Activated T-helper 1 cell treated with anti-CD3 and anti-CD28 coated beads, Interleukin-12 subunit alpha, Interleukin-12 subunit beta, Interleukin-2, Interleukin-4 antibody, amounts not matched to agents 30 ng/mL and 10 ng/mL and 1 ng/mL, durations not matched to agents 14 hours and 24 hours and 36 hours (primary cell): ENCODE results near the gene SLC22A13. TPM values are rescaled to one million over a fixed set of nuclear protein-coding genes. Genes with fewer than 3 reads are reported as not detected.
"Not testable (repeated sequence)": the region's sequence is repeated elsewhere in the genome, so short reads cannot be mapped to it uniquely, and the experiment has no call there.

Source experiments
- DNase-seq: peaks from one replicate; pipeline ENCODE4 v3.0.0; 2021; ENCODE audit warnings: low spot score
- H3K27ac Mint-ChIP-seq: one replicate; pipeline ENCODE4 v1.8.0; 2021; ENCODE audit warnings: mild to moderate bottlenecking, mixed read lengths
- H3K27me3 Mint-ChIP-seq: one replicate; pipeline ENCODE4 v1.8.0; 2022; ENCODE audit warnings: mild to moderate bottlenecking, moderate library complexity, mixed read lengths; ENCODE audit not compliant: insufficient read depth
- H3K36me3 Mint-ChIP-seq: one replicate; pipeline ENCODE4 v1.8.0; 2021; ENCODE audit warnings: low read depth, mixed read lengths
- H3K4me1 Mint-ChIP-seq: one replicate; pipeline ENCODE4 v1.8.0; 2021; ENCODE audit warnings: low read depth, mixed read lengths
- H3K4me3 Mint-ChIP-seq: one replicate; pipeline ENCODE4 v1.8.0; 2021; ENCODE audit warnings: mild to moderate bottlenecking, moderate library complexity, mixed read lengths
- H3K9me3 Mint-ChIP-seq: one replicate; pipeline ENCODE4 v1.8.0; 2021; ENCODE audit warnings: mixed read lengths
- intact Hi-C: fragments of 100-400 bp; cut with micrococcal nuclease; formaldehyde crosslinking; loops from one replicate; pipeline ENCODE4 v1.15.1; 2024
- total RNA-seq: library from RNA; stranded (reverse); gene quantifications from 2 replicates; pipeline ENCODE4 v1.2.3, GENCODE V29; 2022

SLC22A13 gene
- total RNA-seq, 1 donor from 2014 or later, result 0.65 TPM

DNA sequence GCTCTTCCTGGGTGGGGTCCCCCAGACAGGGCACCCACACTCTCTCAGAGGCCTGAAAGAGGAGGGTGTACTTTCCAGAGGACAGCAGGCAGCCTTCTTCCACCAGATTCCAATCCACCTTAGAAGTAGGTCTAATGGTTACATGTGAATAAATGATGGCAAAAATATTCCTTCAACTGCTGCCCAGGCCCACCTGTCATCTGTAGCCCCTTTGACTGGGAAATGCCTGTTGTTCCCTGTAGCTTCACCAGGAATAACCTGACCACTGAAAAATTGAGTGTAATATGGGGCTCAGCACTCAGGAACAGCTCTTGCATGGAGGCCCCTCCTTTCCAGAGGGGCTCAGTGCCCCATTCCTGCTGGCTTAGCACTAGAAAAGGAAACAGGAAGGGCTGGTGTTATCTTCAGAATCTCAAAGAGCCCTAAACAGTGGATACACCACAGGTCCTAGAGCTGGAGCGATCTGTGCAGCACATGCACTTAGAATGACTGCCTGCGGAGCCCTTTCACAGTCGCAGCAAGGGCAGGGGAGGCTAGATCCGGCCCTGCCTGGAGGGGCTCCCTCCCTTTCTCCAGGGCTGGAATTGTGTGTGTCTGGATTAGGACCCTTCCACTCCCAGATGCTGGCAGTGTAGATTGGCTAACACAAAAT is 48.6 kb downstream of the SLC22A13 start:
- Mint-ChIP-seq H3K4me1 (no peaks in the 10 kb centered on the region), H3K27me3 (peaks cover 12% of the 10 kb centered on the region), H3K36me3 (no peaks in the 10 kb centered on the region), H3K9me3 (no peaks in the 10 kb centered on the region), H3K27ac (no peak overlapping the region), H3K4me3 (no peak overlapping the region)
- intact Hi-C loops, result no loop called here
- DNase-seq, result no peak

DNA sequence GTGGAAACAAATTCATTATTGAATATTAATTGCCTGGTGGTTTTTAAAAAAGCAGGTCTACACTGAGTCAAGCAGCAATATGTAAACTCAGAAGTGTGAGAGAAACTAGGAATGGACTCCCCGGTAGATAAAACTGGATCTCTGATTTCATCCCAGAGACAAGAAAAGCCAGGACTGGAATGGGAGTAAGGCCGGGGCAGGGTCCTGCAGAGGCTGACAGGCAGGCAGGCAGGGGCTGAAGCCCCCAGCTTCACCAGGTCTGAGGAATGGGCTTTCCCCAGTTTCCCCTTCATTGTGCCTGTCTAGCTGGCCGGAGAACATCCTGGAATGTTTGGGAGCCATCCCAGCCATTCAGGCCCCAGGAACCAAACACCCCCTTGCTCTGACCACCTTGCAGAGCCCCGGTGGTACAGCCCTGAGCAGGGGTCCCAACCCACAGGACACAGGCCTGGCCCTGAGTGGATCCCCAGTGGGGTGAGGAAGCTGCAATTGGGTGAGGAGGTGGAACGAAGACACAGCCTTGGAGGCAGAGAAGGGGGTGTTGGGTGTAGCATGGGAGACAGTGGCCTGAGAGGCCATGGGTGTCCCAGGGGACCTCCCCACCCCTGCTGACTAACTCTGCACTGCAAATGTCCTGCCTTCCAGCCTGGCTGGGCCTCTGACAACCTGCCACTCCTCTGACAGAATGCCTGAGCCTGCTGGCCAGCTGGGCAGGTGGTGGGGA is 49.3 kb downstream of the SLC22A13 start:
- intact Hi-C loops, result no loop called here
- Mint-ChIP-seq H3K4me1 (no peaks in the 10 kb centered on the region), H3K36me3 (no peaks in the 10 kb centered on the region), H3K9me3 (no peaks in the 10 kb centered on the region), H3K4me3 (no peak overlapping the region), H3K27me3 (peaks cover 7% of the 10 kb centered on the region), H3K27ac (no peak overlapping the region)
- DNase-seq, result no peak

DNA sequence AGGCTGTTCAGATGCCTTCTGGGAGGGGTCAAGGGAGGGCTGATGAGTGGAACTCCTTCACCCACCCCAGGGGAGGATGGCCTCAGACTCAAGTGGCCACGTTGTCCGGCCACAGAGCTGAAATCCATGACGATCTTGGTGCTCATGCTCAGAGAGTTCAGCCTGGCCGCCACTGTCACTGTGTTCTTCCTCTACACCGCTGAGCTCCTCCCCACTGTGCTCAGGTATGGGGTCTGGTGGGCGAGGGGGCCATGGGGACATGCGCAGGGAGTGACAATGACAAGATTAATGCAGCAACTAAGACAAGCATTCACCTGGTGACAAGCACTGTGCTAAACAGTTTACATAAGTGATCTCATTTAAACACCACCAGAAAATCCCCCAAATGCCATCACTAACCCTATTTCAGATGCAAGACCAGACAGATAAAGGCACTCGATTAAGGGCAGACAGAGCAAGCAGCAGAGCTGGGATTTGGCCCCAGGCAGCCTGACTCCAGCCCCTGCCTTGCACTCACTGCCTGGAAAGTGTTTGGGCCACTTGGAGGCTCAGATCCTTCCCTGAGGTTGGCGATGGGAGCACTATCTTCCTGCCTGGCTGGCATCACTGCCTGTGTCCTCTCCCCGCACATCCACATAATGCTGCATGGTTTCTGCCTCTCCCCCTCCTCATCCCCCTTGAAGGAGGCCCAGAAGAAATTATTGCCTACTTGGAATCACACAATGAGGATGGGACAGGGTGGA is 50.0 kb downstream of the SLC22A13 start:
- Mint-ChIP-seq H3K4me3 (no peak overlapping the region), H3K36me3 (no peaks in the 10 kb centered on the region), H3K27me3 (peaks cover 7% of the 10 kb centered on the region), H3K9me3 (no peaks in the 10 kb centered on the region), H3K27ac (no peak overlapping the region), H3K4me1 (no peaks in the 10 kb centered on the region)
- no peak for DNase-seq
- intact Hi-C loops, result no loop called here

DNA sequence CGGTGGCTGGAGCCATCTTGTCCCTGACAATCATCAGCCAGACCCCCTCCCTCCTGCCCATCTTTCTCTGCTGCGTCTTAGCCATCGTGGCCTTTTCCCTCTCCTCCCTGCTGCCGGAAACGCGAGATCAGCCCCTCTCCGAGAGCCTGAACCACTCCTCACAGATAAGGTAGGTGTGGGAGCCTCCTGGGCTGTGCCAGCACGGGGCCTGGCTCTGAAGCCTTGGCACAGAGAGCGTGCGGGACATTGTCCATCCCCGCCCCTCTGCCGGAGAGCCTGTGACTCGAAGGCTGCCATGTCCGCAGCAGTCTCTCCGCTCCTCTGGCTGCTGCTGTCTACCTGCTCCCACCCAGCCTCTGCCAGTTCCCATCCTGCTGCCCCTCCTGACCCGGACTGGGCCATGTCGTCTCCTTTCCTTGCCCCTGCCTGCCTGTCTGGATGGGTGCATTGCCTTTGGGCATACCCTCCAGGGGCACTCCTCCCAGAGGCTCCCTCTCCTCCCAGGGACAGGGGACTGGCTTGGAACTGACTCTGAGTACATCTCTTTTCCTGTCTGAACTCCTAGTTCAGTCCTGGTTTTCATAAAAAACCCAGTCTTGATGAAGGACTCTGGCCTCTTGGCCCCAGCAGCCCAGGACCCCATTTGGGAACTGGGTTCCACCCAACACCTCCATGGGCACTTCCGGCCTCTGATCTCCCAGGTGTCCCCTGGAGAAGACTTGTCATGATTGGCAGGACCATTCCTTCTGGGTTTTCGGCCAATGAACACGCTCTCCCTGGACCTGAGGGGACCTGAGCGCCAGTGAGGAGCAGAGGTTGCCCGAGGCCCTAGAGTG is 51.0 kb downstream of the SLC22A13 start:
- Mint-ChIP-seq H3K36me3 (no peaks in the 10 kb centered on the region), H3K4me3 (no peak overlapping the region), H3K9me3 (no peaks in the 10 kb centered on the region), H3K27me3 (peaks cover 7% of the 10 kb centered on the region), H3K27ac (no peak overlapping the region), H3K4me1 (no peaks in the 10 kb centered on the region)
- intact Hi-C loops, result no loop called here
- DNase-seq, result no peak

DNA sequence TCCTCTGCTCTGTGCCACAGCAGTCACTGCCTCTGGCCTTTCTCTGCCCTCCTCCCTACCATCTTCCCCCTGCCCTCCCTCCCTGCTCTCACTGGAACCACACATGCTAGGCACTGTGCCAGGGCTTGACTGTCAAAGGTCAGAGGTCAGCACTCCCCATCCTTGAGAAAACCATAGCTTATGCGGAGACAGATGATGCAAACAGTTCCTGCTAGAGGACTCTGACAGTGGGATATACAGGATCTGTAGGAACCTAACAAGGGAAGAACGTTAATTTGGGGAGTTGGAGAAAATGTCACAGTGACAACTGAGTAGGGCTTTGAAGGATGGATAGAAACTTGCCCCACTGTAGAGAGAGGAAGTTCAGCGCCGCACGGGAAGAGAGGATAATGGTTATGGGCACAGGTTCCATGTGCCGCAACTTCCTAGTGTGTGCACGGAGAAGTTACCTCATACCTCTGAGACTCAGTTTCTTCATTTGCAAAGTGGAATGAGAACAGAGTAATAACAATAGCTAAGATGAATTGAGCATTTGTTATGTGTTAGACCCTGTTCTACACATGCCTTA is 51.7 kb downstream of the SLC22A13 start:
- intact Hi-C loops, result no loop called here
- peaks cover 6% of the 10 kb centered on the region for H3K27me3 Mint-ChIP-seq

DNA sequence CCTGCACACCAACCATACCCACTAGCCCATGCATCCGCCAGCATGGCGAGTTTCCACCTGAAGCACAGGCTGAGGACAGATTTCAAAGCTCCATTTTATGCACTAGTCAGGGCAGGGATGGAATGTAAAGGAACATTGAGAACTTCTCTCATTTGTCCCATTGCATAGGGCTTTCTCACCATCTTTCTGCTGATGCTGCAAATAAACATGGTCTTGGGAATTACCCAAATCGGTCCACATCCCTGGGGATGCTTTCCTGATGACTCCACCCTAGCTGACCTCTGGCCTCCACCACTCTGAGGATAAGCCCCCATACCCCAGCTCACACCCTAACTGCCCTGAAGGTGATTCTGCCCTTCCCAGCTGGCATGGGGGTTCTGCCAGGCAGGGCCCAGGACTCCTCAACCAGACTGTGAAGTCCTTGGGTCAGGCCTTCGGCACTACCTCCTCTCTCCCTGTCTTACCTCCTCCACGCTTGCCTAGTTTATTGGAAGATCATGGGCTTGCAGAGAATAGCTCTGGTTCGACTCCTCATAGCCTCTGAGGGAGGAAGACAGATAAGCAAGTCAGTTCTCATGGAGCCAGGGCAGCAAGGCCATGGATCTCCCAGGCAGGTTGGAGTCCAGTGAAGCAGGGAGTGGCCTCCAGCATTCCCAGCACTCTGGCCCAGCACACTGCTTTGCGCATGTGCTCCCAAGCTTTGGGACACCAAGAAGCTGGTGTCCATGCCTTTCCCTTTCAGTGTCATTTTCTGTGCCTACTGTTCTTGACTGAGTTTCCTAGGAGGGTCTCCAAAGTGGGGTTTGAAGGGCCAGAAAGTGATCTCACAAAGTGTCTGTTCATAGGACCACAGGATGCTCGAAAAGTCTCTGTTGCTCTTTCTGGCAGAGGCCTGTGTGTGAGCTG is 53.4 kb downstream of the SLC22A13 start:
- peaks cover 5% of the 10 kb centered on the region for H3K27me3 Mint-ChIP-seq

More for the DNA sequence above, 51.7 kb downstream of the SLC22A13 start:
- no peak for DNase-seq
- Mint-ChIP-seq H3K36me3 (no peaks in the 10 kb centered on the region), H3K27ac (no peak overlapping the region), H3K4me1 (no peaks in the 10 kb centered on the region), H3K9me3 (no peaks in the 10 kb centered on the region), H3K4me3 (no peak overlapping the region)

DNA sequence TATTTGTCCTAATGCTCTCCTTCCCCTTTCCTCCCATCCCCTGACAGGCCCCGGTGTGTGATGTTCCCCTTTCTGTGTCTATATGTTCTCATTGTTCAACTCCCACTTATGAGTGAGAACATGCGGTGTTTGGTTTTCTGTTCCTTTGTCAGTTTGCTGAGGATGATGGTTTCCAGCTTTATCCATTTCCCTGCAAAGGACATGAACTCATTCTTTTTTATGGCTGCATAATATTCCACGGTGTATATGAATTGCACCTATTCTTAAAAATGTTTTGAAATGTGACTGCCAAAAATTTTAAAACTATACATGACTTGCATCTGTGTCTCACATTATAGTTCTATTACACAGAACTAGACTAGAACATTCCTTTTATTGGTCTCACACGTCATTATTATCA is 55.0 kb downstream of the SLC22A13 start:
- H3K4me3 Mint-ChIP-seq, H3K36me3 Mint-ChIP-seq, H3K27me3 Mint-ChIP-seq, DNase-seq, H3K4me1 Mint-ChIP-seq, intact Hi-C loops, H3K9me3 Mint-ChIP-seq, H3K27ac Mint-ChIP-seq: not testable (repeated sequence)

More for the DNA sequence above, 53.4 kb downstream of the SLC22A13 start:
- Mint-ChIP-seq H3K27ac (no peak overlapping the region), H3K9me3 (no peaks in the 10 kb centered on the region), H3K4me3 (no peak overlapping the region), H3K36me3 (no peaks in the 10 kb centered on the region), H3K4me1 (no peaks in the 10 kb centered on the region)
- DNase-seq, result no peak
- intact Hi-C loops, result no loop called here

DNA sequence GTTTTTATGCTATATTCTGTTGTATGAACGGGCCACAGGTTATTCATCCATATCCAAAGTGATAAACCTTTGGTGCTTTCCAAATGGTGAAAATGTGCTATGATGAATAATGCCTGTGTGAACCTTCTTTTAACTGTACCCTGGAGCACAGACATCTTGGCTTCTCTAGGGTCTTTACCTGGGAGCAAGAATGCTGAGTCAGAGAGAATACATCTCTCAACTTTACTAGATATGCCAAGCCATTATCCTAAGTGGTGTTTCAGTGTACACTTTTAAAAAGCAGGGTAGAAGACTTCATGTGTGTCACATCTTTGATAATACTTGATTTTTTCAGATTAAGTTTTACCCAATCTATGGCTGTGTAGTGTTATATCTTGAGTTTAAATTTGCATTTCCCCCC is 57.4 kb downstream of the SLC22A13 start:
- H3K27ac Mint-ChIP-seq, result no peak overlapping the region
- H3K36me3 Mint-ChIP-seq, result no peaks in the 10 kb centered on the region
- no peaks in the 10 kb centered on the region for H3K9me3 Mint-ChIP-seq
- H3K27me3 Mint-ChIP-seq, result peaks cover 12% of the 10 kb centered on the region
- intact Hi-C loops, result no loop called here
- no peak overlapping the region for H3K4me3 Mint-ChIP-seq
- DNase-seq, result no peak
- no peaks in the 10 kb centered on the region for H3K4me1 Mint-ChIP-seq

DNA sequence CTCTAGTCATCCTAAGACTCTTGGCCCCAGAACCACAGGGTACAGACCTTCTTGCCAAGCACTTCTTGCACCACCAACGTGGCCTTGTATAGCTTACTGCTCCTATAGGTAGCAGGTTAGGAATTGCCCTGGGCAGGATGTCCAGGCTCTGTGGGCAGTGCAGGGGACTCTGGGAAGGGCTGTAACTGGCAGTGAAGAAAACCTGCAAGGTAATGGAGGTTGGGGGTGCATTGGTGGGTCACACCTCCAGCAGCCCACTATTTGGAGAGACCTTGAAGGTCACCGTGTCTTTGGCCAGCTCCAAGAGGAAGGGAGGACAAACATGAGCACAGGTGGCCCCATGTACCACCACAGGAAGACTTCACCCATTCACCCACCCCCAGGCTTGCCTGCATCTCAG is 59.6 kb downstream of the SLC22A13 start:
- intact Hi-C loops, result no loop called here
- H3K27me3 Mint-ChIP-seq, result peaks cover 12% of the 10 kb centered on the region
- H3K9me3 Mint-ChIP-seq, result no peaks in the 10 kb centered on the region
- H3K4me3 Mint-ChIP-seq, result no peak overlapping the region
- H3K36me3 Mint-ChIP-seq, result no peaks in the 10 kb centered on the region
- H3K27ac Mint-ChIP-seq, result no peak overlapping the region
- no peak for DNase-seq
- no peaks in the 10 kb centered on the region for H3K4me1 Mint-ChIP-seq

DNA sequence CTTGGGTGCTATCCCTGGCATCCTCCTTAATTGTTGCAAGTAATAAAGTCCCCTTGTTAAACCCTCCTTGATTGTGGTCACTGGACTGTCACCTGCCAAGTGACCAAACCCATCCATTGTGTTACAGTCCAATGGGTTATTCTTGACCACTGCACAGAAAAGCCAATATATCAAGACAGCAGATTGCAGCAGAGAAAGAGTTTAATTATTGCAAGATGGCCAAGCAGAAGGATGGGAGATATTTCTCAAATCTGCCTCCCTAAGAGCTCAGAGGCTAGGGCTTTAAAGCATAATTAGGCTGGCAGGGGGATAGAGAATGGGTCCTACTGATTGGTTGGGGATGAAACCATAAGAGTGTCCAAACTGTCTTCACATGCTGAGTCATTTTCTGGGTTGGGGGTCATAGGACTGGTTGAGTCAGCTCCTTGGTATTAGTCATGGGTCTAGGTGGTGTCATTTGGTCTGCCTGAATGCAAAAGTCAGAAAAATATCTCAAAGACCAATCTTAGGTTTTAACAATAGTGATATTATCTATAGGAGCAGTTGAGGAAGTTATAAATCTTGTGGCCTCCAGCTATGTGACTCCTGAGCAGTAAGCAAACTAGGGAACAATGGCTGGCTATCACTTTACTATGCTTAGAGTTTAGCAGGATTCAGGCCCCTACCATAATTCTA is 61.9 kb downstream of the SLC22A13 start:
- Mint-ChIP-seq H3K27me3 (peaks cover 14% of the 10 kb centered on the region), H3K27ac (no peak overlapping the region), H3K4me3 (no peak overlapping the region), H3K4me1 (no peaks in the 10 kb centered on the region), H3K9me3 (no peaks in the 10 kb centered on the region), H3K36me3 (no peaks in the 10 kb centered on the region)
- DNase-seq, result no peak
- intact Hi-C loops, result no loop called here
